ENCODE results near the gene HPN.
"Not testable (repeated sequence)": the region's sequence is repeated elsewhere in the genome, so short reads cannot be mapped to it uniquely, and the experiment has no call there.

The HPN gene

DNA sequence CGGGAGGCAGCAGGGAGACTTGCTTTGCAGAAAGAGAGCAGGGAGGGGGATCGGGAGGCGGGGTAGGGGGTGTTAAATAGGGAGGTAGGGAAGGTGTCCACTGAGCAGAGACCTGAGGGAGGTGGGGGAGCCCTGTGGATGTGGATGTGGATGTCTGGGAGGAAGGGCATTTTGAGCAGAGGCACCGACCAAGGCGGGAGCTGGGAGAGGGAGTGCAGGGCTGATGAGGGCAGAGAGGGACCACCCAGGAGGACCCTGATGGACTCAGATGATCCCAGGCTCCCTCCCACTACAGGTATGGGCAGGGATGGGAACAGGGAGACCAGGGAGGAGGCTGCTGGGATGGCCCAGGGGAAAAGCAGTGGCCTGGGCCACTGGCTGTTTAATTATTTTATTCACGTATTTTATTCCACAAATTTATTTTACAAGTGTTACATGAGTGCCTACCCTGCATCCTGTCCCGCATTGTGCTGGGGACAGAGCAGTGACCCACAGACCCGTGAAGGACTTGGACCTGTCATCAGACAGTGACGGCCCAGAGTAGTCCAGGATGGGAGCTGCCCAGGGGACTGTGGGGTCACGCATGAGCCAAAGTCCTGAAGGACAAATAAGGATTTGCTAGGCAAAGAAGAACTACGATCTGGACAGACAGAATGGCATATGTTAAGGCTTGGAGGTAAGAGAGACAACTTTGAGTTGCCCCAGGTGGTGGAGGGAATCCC, 36.1 kb upstream of the HPN start:
- H3K4me3 ChIP-seq (ENCODE audit: low read length) = no peak overlapping the region
- TF ChIP-seq, protein P1, sequence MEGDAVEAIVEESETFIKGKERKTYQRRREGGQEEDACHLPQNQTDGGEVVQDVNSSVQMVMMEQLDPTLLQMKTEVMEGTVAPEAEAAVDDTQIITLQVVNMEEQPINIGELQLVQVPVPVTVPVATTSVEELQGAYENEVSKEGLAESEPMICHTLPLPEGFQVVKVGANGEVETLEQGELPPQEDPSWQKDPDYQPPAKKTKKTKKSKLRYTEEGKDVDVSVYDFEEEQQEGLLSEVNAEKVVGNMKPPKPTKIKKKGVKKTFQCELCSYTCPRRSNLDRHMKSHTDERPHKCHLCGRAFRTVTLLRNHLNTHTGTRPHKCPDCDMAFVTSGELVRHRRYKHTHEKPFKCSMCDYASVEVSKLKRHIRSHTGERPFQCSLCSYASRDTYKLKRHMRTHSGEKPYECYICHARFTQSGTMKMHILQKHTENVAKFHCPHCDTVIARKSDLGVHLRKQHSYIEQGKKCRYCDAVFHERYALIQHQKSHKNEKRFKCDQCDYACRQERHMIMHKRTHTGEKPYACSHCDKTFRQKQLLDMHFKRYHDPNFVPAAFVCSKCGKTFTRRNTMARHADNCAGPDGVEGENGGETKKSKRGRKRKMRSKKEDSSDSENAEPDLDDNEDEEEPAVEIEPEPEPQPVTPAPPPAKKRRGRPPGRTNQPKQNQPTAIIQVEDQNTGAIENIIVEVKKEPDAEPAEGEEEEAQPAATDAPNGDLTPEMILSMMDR (IDR thresholded peaks at IDR 0.05; ENCODE audit: insufficient read depth, low read depth, low read length, missing control alignments) = no peak
- no peak for DNase-seq (ENCODE audit: low read depth)

DNA sequence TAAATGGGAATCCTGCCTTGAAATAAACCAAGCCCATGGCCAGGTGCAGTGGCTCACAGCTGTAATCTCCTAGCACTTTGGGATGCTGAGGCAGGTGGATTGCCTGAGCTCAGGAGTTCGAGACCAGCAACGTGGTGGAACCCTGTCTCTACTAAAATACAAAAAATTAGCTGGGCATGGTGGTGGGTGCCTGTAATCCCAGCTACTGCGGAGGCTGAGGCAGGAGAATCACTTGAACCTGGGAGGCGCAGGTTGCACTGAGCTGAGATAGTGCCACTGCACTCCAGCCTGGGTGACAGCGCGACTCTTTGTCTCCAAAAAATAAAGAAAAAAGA, 35.5 kb upstream of the HPN start:
- not testable (repeated sequence) for H3K4me3 ChIP-seq (ENCODE audit: low read length); DNase-seq (ENCODE audit: low read depth)

DNA sequence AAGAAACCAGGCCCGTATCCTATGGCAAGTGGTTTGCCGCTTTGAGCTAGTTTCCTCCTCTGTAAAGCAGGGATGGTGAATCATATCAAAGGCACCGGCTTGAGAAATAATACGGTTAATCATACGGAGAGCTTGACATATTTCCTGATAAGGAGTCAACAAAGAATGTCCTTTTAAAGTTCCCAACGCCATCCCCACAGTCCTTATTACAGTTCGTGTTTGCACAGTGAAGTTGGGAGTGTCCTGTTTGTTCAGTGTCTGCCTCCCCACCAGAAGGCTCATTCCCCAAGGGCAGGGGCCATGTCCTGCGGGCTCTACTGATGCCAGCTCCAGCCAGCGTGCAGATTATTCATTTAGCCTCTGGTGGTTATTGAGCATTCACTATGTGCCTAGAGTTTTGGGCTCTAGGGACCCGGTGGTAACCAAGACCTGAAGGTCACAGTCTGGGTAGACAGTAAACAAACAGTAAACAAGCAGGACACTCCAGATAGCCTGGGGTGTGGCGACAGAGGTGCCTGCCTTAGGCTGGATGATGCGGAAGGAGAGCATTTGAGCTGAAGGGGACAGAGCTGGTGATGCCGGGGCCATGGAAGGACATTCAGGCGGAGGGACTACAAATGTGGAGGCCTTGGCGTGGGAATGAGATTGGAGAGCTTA, 35.1 kb upstream of the HPN start:
- peak; percentile 86 for DNase-seq (ENCODE audit: low read depth)
- no peak overlapping the region for H3K4me3 ChIP-seq (ENCODE audit: low read length)
- TF ChIP-seq, protein P1 (IDR thresholded peaks at IDR 0.05; ENCODE audit: insufficient read depth, low read depth, low read length, missing control alignments) = no peak

DNA sequence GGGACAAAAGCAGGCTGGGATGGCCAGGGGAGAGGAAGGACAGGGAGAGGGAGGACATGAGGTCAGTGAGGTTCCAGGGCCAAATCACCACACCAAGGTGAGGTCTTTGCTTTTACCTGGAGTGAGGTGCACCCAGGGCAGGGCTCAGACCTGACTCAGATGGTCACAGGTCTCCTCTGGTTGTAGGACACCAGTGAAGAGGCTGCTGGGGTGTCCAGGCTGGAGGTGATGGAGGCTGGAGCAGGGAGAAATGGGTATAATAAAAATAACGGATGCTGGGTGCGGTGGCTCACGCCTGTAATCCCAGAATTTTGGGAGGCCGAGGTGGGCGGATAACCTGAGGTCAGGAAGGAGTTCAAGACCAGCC, 34.5 kb upstream of the HPN start:
- TF ChIP-seq, protein P1 (IDR thresholded peaks at IDR 0.05; ENCODE audit: insufficient read depth, low read depth, low read length, missing control alignments) = no peak
- H3K4me3 ChIP-seq (ENCODE audit: low read length) = no peak overlapping the region
- no peak for DNase-seq (ENCODE audit: low read depth)

DNA sequence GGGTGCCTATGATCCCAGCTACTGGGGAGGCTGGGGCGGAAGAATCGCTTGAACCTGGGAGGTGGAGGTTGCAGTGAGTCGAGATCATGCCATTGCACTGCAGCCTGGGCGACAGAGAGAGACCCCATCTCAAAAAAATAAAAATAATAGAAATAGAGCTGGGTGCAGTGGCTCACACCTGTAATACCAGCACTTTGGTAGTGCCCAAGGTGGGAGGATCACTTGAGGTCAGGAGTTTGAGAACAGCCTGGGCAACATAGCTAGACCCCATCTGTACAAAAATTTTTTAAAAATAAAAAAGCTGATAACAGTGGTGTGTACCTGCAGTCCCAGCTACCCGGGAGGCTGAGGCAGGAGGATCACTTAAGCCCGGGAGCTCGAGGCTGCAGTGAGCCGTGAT, 34.1 kb upstream of the HPN start:
- not testable (repeated sequence) for DNase-seq (ENCODE audit: low read depth); H3K4me3 ChIP-seq (ENCODE audit: low read length)

DNA sequence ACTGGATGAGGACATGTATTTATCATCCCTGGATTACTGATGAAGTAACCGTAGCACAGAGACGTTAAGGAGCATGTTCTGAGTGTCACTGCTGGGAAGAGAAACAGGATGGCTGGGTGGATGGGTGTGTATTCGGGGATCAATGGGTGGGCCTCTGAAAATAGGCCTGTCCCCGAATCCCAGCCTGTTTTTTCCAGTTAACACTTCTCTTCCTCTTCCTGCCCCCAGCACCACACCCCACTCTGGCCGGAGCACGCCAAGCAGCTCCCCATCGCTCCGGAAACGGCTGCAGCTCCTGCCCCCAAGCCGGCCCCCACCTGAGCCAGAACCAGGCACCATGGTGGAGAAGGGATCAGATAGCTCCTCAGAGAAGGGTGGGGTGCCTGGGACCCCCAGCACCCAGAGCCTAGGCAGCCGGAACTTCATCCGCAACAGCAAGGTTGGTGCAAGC, 32.6 kb upstream of the HPN start:
- H3K4me3 ChIP-seq (ENCODE audit: low read length) = no peak overlapping the region
- no peak for DNase-seq (ENCODE audit: low read depth)
- TF ChIP-seq, protein P1 (IDR thresholded peaks at IDR 0.05; ENCODE audit: insufficient read depth, low read depth, low read length, missing control alignments) = no peak

DNA sequence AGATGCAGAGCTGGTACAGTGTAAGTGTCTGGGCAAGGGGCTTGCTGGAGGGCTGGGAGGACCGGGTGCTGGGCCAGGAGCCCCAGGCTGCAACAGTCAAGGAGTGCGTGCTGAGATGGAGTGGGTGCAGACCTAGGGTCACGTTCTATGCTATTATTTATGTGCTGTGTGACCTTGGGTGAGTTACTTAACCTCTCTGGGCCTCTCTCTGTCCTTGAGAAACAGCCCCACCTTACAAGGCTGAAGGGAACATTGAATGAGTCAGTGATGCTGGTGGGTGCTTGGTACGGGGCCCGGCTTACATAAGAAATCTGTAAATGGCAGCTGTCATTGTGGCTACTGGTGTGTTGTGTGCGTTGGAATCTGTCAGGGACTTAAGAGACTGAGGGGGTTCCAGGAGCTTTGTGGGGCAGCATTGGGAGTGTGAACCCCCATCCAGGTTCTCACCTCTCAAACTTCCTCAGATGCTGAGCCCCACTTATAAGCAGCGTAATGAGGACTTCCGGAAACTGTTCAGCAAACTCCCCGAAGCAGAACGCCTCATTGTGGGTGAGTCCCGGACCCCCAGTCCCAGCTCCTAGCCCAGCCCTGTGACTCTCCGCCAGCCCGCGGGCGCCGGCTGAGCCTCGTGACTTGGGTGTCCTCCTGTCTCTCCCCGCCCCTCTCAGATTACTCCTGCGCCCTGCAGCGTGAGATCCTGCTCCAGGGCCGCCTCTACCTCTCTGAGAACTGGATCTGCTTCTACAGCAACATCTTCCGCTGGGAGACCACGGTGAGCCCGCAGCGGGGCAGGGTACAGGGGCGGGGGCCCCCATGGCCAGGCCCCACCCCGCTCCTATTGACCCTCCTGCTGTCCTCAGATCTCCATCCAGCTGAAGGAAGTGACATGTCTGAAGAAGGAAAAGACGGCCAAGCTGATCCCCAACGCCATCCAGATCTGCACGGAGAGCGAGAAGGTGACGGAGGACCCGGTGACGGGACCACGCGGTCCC, 31.8 kb upstream of the HPN start:
- DNase-seq (ENCODE audit: low read depth) = no peak
- no peak overlapping the region for H3K4me3 ChIP-seq (ENCODE audit: low read length)
- TF ChIP-seq, protein P1 (IDR thresholded peaks at IDR 0.05; ENCODE audit: insufficient read depth, low read depth, low read length, missing control alignments) = no peak

Data from epithelial cell of esophagus (primary cell).